ENCODE data around the gene ATP2A1. TPM values are rescaled to one million over a fixed set of nuclear protein-coding genes. Genes with fewer than 3 reads are reported as not detected.
A peak's percentile ranks its signal among the peaks of the same experiment; 100 is the strongest.

Gene ATP2A1
- total and polyA plus RNA-seq, 2 of the 13 experiments (the other 11 are each of a cell fraction or from before 2014, with no cell fraction given): 3.2 to 12.5 TPM

- TF ChIP-seq SNAPC4 (CRISPR knock-in tag; IDR thresholded peaks at IDR 0.05) (no peak), MLLT10 (CRISPR knock-in tag; IDR thresholded peaks at IDR 0.05) (no peak), DBP (CRISPR knock-in tag; IDR thresholded peaks at IDR 0.05; ENCODE audit: not compliant biosample characterization) (no peak), HMGXB4 (CRISPR knock-in tag; IDR thresholded peaks at IDR 0.05; ENCODE audit: borderline replicate concordance in 1 of 2, low read depth in 1 of 2) (peak in 1 of 2 experiments; percentile 35; a peak in 1 of 4 replicates), ZNF180 (CRISPR knock-in tag; IDR thresholded peaks at IDR 0.05; ENCODE audit: borderline replicate concordance, low read depth) (no peak), ZNF17 (CRISPR knock-in tag; IDR thresholded peaks at IDR 0.05) (no peak), RFX5 (IDR thresholded peaks at IDR 0.05; ENCODE audit: low read depth, low read length) (no peak), EZH2 (conservative IDR thresholded peaks at IDR 0.05; ENCODE audit: low read depth, low read length) (no peak), ZNF577 (CRISPR knock-in tag; IDR thresholded peaks at IDR 0.05; ENCODE audit: borderline replicate concordance, low read depth) (no peak), NFIC (IDR thresholded peaks at IDR 0.05; ENCODE audit: low read length) (no peak), CCAR2 (optimal IDR thresholded peaks at IDR 0.05; ENCODE audit: low read depth, low read length) (no peak), GLI4 (CRISPR knock-in tag; IDR thresholded peaks at IDR 0.05; ENCODE audit: borderline replicate concordance) (no peak), ZNF598 (CRISPR knock-in tag; IDR thresholded peaks at IDR 0.05; ENCODE audit: borderline replicate concordance) (no peak), JARID2 (CRISPR knock-in tag; IDR thresholded peaks at IDR 0.05; ENCODE audit: insufficient replicate concordance) (peak; percentile 42), SRY (CRISPR knock-in tag; IDR thresholded peaks at IDR 0.05) (0 out of 2 replicates have a peak, but pooled peaks have one; percentile 17), THAP7 (CRISPR knock-in tag; IDR thresholded peaks at IDR 0.05) (peak; percentile 73; the same call in 1 of the 2 replicates), HMG20A (CRISPR knock-in tag; IDR thresholded peaks at IDR 0.05; ENCODE audit: borderline replicate concordance) (no peak), SAFB2 (CRISPR knock-in tag; IDR thresholded peaks at IDR 0.05; ENCODE audit: borderline replicate concordance, low read depth) (peak; percentile 71; the same call in 1 of the 2 replicates), GABPA (IDR thresholded peaks at IDR 0.05; ENCODE audit: low read depth, low read length) (no peak), GABPA (CRISPR knock-in tag; IDR thresholded peaks at IDR 0.05; ENCODE audit: low read depth) (peak; percentile 69), CENPX (CRISPR knock-in tag; IDR thresholded peaks at IDR 0.05) (no peak)
Observed at GRCh38 chr16:28935924-28936783, 57.9 kb downstream of the ATP2A1 start (continued).

Data from HepG2 (cell line).